NT2/D1 (cell line): ENCODE results near the gene SPRTN.

Source experiments
- DNase-seq: peaks from one replicate; pipeline ENCODE4 v3.0.0-alpha.2; 2011; ENCODE audit warnings: low read depth, low spot score
- H3K27me3 ChIP-seq: 2 replicates; pipeline ENCODE4 v1.6.0; 2011; ENCODE audit warnings: mild to moderate bottlenecking; ENCODE audit not compliant: insufficient read length, insufficient read depth
- H3K36me3 ChIP-seq: 2 replicates; pipeline ENCODE4 v1.6.1; 2011; ENCODE audit warnings: mild to moderate bottlenecking, low read length, mixed read lengths; ENCODE audit not compliant: insufficient read depth, insufficient read length
- H3K4me1 ChIP-seq: 2 replicates; pipeline ENCODE4 v1.5.1; 2011; ENCODE audit not compliant: insufficient read depth, insufficient read length
- H3K4me3 ChIP-seq: 2 replicates; pipeline ENCODE4 v1.5.1; 2011; ENCODE audit warnings: low read depth; ENCODE audit not compliant: insufficient read length
- H3K9ac ChIP-seq: 2 replicates; pipeline ENCODE4 v1.6.0; 2011; ENCODE audit warnings: low read depth; ENCODE audit not compliant: insufficient read length
- H3K9me3 ChIP-seq: 2 replicates; pipeline ENCODE4 v1.5.1; 2011; ENCODE audit warnings: mild to moderate bottlenecking, low read length; ENCODE audit not compliant: insufficient read depth
- SUZ12 ChIP-seq: IDR thresholded peaks from 2 replicates; pipeline ENCODE4 v1.6.1; 2011; ENCODE audit not compliant: insufficient read length, insufficient read depth; ENCODE audit errors: extremely low read depth
- YY1 ChIP-seq: IDR thresholded peaks from 2 replicates; pipeline ENCODE4 v1.6.1; 2011; ENCODE audit not compliant: insufficient read length, insufficient read depth
- ZNF274 ChIP-seq: IDR thresholded peaks from 2 replicates; pipeline ENCODE4 v1.6.1; 2011; ENCODE audit warnings: mild to moderate bottlenecking, low read depth, low read length

Gene SPRTN

GRCh38 chr1:231390071-231390470 lies 52.0 kb downstream of the SPRTN start:
- Histone ChIP-seq H3K9ac (no peak overlapping the region), H3K4me1 (no peaks in the 10 kb centered on the region), H3K27me3 (no peaks in the 10 kb centered on the region), H3K9me3 (no peaks in the 10 kb centered on the region), H3K36me3 (no peaks in the 10 kb centered on the region), H3K4me3 (no peak overlapping the region)
- no peak for DNase-seq
- no peak for TF ChIP-seq YY1
- no peak for TF ChIP-seq ZNF274

- Histone ChIP-seq H3K4me3 (no peak overlapping the region), H3K36me3 (no peaks in the 10 kb centered on the region), H3K9ac (no peak overlapping the region), H3K4me1 (no peaks in the 10 kb centered on the region), H3K27me3 (no peaks in the 10 kb centered on the region), H3K9me3 (no peaks in the 10 kb centered on the region)
- TF ChIP-seq SUZ12 (no peak), ZNF274 (no peak), YY1 (no peak)
- no peak for DNase-seq
These were observed 54.5 kb downstream of the SPRTN start for GRCh38 chr1:231392389-231393131.

GRCh38 chr1:231393668-231394067 lies 55.6 kb downstream of the SPRTN start:
- TF ChIP-seq ZNF274 (no peak), SUZ12 (no peak), YY1 (no peak)
- H3K4me3 ChIP-seq = no peak overlapping the region
- H3K4me1 ChIP-seq = no peaks in the 10 kb centered on the region
- H3K36me3 ChIP-seq = no peaks in the 10 kb centered on the region
- no peaks in the 10 kb centered on the region for H3K9me3 ChIP-seq
- H3K9ac ChIP-seq = no peak overlapping the region
- DNase-seq = no peak
- no peaks in the 10 kb centered on the region for H3K27me3 ChIP-seq

- DNase-seq = no peak
- Histone ChIP-seq H3K36me3 (no peaks in the 10 kb centered on the region), H3K4me1 (no peaks in the 10 kb centered on the region)
These were observed 57.2 kb downstream of the SPRTN start for GRCh38 chr1:231395076-231395997.

GRCh38 chr1:231395998-231396390 lies 57.9 kb downstream of the SPRTN start:
- Histone ChIP-seq H3K9me3 (no peaks in the 10 kb centered on the region), H3K4me1 (no peaks in the 10 kb centered on the region), H3K27me3 (no peaks in the 10 kb centered on the region), H3K36me3 (no peaks in the 10 kb centered on the region), H3K9ac (no peak overlapping the region), H3K4me3 (no peak overlapping the region)
- DNase-seq = no peak
- TF ChIP-seq SUZ12 (no peak), ZNF274 (no peak), YY1 (no peak)

More at GRCh38 chr1:231395076-231395997, 57.2 kb downstream of the SPRTN start:
- H3K27me3 ChIP-seq = no peaks in the 10 kb centered on the region
- H3K9ac ChIP-seq = no peak overlapping the region
- H3K9me3 ChIP-seq = no peaks in the 10 kb centered on the region
- TF ChIP-seq YY1 = no peak
- TF ChIP-seq SUZ12 = no peak
- no peak for TF ChIP-seq ZNF274
- H3K4me3 ChIP-seq = no peak overlapping the region

- no peak for DNase-seq
- TF ChIP-seq YY1 (no peak), ZNF274 (no peak), SUZ12 (no peak)
- no peaks in the 10 kb centered on the region for H3K4me1 ChIP-seq
- no peaks in the 10 kb centered on the region for H3K36me3 ChIP-seq
- H3K4me3 ChIP-seq = no peak overlapping the region
- H3K27me3 ChIP-seq = no peaks in the 10 kb centered on the region
- H3K9ac ChIP-seq = no peak overlapping the region
- no peaks in the 10 kb centered on the region for H3K9me3 ChIP-seq
These were observed 58.5 kb downstream of the SPRTN start for GRCh38 chr1:231396643-231397042.
